HG03342 (cell line): Measurements from ENCODE around the gene CLIP2.

Source experiments
- ATAC-seq: cut with Tn5 transposase; IDR thresholded peaks from one replicate; pipeline ENCODE4 v1.9.1; 2021; ENCODE audit warnings: mild to moderate bottlenecking, moderate library complexity; ENCODE audit not compliant: unreplicated experiment

CLIP2 gene

DNA sequence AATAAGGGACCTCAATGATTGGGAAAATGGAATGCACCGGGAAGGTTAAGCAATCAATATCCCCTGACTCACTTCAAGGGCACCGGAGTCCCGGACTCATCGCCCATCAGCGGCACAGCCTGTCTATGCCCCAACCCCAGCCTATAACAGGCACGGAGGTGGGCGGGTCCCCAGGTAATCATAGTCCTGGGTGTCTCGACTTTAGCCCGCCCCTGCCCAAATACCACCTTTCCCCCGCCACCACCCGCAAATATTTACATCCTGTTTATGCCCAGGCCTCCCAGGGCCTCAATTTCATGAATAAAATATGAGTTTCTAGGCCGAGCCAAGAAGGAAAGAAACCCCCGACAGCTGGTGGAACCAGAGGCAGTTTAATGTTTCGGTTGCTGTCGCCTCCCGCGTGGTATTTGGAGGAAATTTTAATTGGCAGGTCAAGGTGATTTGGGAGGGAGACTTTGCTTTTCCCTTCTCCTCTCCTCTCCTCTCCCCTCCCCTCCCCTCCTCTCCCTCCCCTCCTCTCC lies 19.4 kb upstream of the CLIP2 start:
- no peak for ATAC-seq

DNA sequence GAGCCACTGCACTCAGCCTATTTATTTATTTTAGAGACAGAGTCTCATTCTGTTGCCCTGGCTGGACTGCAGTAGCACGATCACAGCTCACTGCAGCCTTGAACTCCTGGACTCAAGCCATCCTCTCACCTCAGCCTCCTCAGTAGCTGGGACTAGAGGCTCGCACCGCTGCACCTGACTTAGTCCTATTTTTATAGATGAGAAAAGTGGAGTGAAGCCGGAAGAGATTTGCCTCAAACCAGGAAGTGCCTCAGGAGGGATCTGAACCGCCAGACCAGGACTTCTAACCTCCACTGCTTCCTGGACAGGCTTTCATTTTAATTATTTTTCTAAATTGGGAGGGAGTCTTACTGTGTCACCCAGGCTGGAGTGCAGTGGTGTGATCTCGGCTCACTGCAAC lies 17.5 kb upstream of the CLIP2 start:
- ATAC-seq = no peak

DNA sequence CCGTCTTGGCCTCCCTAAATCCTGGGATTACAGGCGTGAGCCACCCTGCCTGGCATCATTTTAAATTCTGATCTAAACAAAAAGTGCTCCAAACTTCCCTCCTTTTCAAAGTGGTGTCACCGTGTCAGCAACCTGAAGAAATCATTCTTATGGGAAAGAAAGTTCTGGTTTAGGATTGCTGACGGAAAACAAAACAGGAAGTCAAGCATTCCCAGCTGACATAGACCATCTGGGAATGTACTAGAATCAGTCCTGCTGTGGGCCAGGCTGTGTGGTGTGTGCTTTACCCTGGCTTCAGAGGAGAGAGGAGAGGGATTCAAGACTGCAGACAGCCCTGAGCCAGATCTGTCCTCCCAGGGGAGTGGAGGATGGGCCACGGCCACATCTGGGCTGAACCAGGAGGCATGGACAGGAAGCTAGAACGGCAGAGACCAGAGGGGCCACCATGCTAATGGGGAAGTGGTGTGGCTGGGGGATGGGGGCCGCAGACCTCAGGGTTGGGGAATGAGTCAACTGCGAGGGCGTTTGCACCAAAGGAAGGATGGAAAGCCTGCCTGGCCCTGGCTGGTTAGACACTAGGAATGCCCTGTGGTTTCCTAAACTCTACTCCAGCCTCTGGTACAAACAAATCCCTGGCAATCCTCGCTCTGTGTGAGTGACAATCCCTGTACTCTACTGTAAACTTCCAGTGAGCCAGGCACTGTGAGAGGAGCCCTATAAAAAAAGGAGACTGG lies 16.7 kb upstream of the CLIP2 start:
- peak; percentile 78 for ATAC-seq

DNA sequence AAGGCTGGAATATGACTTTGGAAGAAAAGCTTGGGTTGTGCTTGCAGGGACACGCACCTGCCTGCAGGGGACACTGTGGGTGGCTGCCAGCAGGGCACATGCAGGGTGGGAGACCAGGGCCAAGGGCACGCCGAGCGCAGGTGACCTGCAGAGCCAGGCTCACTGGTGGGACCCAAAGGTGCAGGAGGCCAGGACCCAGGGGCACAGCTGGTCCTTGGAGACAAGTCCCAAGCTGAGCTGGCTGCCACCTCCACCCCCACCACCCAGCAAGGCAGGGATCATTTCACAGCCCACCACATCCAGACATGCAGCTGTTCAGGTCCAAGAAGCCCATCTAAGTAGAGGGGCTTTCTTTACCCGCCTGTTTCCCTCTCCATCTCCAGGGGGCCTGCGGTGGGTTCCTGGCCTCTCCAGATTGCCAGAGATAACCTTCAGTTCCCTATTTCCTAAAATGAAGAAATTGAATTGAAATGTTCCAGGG lies 13.8 kb upstream of the CLIP2 start:
- no peak for ATAC-seq

DNA sequence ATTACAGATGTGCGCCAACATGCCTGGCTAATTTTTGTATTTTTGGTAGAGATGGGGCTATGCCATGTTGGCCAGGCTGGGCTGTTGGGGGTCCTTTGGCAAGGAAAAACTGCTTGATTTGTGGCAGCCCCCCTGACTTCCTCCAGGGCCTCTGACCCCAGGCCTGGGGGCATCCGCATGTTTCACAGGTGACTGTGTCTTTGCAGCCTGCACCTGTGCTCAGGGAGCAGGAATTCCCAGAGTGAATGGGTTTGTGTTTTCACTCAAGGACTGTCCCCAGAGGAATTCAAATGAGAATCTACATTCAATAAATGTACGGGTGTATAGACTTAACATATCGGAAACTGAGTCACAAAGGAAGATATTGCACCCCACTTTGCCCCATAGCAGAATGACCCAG lies 11.6 kb upstream of the CLIP2 start:
- ATAC-seq = no peak

DNA sequence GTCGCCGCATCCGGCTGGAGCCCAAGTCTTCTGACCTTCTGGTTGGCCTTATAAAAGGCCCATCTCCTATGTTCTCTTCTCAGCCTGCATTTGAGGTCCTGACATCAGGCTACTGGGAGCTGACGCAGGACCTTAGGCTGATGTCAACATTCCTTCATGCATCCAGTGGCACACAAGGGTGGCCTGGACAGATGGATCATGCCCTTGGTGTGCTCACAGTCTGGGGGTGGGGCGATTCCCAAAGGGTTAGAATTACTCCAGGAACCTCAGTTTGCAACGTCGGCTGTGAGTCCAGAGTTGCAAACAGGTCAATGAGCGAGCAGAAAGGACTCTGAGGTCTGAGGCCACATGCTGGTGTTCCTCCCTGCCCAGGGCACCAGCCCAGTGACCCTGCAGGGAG lies 8.2 kb upstream of the CLIP2 start:
- ATAC-seq = no peak

DNA sequence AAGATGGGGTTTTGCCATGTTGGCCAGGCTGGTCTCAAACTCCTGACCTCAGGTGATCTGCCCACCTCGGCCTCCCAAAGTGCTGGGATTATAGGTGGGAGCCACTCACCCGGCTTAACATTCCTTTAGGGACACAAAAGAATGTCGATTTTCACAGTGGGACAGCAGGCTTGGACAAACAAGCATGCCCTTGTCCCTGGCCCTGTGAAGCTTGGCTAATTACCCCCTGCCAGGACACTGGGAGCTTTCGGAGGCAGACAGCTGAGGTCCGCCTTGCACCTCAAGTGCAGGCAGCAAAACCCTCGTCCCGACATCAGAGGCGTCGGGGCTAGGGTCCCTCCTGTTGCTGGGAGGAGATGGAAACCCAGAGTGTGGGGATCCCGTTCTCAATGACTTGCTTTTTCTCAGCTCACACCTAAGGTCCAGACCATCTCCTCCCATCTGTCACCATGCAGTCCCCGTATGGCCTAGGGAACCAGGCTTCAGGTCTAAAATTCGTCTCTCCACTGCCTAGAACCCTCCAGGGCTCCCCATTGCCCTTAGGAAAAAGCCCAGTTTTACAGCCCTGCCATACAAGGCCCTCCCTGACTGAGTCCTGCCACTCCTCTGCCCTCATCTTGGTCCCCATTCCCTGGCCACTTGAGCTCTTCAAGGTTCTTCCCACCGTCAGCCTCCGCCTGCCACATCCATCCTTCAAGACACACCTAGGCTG lies 6.3 kb upstream of the CLIP2 start:
- ATAC-seq = no peak

DNA sequence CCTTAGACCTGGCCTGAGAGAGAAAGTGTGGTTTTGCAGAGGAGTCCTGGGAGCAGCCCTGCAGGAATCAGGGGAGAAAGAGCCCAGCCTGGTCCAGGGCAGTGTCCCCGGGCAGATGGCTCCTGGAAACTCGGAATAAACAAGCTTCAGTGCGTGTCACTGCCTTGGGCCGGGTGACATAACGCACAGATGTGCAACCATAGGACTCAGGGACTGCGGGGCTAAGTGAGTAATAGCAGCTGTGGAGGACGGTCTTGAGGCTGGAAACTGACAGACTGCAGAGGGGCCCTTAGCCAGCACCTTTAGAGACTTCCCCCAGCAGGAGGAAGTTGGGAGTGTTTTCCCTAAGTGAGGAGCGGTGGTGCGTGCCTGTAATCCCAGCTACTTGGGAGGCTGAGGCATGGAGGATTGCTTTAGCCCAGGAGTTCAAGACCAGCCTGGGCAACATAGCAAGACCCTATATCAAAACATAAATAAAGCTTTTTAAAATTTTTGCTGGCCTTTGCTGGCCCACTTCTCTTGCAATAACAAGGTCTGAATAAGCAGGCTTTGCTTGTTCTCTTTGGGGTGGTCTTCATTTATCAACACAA lies 5.3 kb upstream of the CLIP2 start:
- no peak for ATAC-seq

DNA sequence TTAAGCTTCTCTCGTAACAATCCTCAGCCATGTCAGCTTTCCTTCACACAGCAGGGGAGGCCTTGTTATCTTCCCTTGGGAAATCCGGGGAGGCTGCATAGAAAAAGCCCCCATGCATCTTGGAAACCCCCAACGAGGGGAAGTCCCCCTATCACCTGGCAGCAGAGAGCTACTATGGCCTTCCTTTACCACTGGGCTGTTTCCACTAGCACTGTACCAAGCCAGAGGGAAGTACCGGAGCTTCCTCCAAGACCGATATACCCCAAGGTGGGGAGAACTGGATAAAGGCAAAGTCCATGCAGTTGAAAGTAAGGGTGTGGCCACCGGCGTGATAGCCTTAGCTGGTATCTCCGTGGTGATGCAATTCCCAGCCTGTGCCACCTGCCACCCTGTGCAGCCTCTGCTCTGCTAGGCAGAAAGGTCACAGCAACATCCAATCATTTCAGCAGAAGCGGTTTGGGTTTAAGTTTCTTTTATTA lies 4.4 kb upstream of the CLIP2 start:
- ATAC-seq = peak; percentile 48

DNA sequence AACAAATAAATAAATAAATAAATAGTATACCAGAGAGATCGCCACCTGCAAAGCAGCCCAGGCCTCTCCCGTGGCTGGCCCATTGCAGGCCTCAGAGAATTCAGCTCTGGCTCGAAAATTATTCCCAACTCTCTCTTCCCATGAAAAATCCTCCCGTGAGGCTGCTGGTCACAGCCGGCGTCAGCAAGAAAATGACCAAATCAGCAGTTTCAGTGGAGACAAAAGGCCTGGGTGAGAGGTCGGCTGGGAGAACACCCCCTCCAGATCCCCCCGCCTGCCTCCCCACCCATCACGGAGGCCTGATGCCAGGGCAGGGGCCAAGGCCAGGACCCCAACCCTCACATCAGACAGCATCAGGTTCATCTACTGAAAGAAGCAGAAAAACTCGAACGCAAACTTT lies 3.1 kb upstream of the CLIP2 start:
- ATAC-seq = no peak

DNA sequence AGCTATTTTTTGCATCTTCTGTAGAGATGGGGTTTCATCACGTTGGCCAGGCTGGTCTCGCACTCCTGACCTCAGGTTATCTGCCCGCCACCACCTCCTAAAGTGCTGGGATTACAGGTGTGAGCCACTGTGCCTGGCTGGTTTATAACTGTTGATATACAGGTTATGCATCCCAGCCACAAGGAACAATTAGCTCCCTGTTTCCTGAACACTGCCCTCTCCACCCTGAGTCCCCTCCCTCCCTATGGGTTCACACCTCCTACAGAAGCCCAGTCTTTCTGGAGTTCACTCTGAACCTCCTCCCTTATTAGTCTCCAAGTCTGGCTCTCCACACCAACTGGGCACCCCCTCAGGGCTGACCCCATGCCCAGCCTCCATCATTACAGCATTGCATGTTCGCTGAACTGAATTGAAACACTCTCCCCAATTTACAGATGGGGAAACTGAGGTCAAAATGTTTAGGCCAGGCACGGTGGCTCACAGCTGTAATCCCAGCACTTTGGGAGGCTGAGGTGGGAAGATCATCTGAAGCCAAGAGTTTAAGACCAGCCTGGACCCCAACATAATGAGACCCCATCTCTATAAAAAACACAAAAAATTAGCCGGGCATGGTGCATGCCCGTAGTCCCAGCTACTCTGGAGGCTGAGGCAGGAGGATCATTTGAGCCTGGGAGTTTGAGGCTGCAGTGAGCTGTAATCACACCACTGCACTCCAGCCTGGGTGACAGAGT lies 1.7 kb upstream of the CLIP2 start:
- ATAC-seq = no peak

DNA sequence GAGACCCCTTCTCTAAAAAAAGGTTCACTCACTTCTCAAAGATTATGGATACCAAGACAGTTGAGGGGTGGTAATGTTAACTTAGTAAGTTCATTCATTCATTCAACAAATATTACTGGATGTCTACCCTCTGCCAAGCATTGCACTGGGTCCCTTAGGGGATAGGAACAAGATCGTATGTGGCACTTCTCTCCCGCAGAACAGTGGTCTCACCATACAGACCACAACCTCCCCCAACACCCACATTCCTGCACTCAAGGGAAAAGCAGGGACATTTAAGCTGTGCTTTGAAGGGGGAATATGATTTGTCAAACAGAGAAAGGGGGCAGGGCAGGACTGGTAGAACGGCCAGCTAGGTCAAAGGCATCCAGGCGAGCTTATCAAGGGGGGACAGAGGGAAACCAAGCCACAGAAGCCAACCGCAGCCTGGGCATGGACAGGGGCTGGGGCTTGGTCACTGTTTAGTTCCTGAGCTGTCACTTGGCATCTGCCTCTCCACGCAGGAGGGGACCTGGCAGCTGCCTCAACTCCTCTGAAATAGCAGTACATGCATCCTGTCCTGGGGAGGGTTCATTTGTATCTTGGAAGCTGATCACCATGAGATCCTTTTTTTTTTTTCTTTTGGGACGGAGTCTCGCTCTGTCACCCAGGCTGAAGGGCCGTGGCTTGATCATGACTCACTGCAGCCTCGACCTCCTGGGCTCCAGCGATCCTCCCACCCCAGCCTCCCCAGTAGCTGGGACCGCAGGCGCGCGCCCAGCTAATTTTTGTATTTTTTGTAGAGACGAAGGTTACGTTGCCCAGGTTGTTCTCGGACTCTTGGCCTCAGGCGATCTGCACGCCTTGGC lies 949 bp upstream of the CLIP2 start:
- ATAC-seq = no peak

DNA sequence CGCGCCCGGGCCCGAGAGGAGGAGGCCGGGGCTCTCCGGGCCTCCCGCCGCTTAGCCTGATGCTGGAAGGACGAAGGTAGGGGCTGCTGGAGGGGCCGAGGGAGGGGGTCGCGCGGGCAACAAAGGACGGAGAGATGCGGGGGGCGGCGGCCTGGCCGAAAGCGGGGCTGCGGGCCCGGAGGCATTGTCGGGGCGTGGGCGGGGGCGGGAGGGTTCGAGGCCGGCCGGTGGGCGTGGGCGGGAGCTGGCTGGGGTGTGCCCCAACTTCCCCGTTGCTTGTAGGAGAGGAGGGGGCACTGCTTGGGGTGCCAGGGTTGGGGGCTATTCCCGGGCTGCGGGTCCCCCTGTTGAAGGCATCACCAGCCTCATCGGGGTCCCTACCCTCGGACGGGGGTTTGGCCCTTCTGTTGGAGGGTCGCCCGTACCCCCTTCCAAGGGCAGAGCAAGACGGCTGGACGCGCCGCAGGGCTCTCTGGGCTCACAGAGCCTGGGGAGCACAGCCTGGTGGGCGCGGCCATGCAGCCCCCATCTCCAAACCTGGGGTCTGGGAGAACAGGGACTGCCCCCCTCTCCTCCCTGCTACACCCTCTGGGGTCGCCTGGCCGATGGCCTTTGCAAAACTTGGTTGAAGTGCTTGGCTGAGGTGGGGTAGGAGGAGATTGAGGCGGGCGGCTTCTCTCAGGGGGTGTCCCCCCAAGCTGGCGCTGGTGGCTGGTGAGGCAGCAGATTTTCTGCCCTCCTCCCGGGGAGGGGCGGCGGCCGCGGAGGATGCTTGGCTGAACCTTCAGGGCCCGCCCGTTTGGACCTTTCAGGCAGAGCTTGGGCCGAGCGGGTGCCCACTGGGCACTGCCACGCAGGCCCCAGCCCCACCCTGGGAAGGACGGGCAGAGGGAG lies 699 bp downstream of the CLIP2 start:
- no peak for ATAC-seq

DNA sequence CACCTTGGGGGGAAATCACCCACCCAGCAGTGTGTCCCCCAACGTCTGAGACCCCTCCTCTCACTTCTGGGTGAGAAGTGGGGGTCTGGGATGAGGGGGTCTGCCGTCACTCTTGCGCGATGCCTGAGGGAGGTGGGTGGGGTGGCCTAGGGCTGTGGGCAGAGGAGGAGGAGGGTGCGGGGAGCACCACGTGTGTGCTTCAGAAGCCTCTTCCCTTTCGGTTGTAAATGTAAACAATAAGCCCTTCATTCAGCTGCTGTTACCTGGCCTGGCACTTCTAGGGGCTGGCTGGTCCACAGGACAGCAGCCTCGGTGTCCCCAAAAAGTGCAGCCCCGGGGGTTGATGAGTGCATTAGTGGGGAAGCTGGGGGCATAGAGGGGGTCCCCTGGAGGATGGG lies 1.3 kb downstream of the CLIP2 start:
- no peak for ATAC-seq

DNA sequence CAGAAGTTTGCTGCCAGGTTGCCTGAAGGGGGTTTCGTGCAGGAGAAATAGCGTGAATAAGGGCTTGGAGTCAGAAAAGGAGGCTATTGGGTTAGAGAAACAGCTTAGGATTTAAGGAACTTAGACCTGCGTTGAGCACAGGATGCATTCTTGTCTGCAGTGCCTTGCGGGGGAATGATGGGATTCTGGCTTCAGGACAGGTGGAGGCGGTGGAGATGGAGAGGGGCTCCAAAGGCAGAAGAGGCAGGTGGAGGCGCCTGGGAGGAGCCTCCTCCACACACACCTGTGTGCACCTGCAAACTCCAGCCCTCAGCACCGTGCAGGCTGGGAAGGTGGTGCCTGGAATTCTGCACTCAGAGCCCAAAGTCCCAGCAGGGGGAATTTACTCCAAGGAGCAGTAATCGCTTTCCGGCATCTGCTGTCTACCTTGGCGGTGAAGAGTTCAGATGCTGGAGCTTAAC lies 1.8 kb downstream of the CLIP2 start:
- no peak for ATAC-seq

DNA sequence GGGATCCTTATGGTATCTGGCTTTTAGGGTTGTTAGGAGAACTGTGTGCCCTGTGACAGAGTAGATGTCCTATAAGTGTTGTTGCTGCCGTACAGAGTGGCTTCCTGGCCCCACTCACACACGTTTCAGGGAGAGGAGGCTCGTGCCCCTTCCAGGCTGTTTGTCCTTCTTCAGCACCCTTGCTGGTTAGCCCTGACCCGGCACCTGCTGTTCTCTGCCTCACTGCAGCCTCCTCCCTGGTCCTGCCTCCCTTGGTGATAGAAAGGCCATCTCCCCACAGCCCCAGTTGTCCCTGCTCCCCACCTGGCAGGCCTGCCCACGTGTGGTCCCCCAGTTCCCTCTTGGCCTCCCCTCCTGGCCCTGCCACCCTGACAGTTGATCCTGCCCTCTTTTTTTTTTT lies 2.3 kb downstream of the CLIP2 start:
- ATAC-seq = no peak

DNA sequence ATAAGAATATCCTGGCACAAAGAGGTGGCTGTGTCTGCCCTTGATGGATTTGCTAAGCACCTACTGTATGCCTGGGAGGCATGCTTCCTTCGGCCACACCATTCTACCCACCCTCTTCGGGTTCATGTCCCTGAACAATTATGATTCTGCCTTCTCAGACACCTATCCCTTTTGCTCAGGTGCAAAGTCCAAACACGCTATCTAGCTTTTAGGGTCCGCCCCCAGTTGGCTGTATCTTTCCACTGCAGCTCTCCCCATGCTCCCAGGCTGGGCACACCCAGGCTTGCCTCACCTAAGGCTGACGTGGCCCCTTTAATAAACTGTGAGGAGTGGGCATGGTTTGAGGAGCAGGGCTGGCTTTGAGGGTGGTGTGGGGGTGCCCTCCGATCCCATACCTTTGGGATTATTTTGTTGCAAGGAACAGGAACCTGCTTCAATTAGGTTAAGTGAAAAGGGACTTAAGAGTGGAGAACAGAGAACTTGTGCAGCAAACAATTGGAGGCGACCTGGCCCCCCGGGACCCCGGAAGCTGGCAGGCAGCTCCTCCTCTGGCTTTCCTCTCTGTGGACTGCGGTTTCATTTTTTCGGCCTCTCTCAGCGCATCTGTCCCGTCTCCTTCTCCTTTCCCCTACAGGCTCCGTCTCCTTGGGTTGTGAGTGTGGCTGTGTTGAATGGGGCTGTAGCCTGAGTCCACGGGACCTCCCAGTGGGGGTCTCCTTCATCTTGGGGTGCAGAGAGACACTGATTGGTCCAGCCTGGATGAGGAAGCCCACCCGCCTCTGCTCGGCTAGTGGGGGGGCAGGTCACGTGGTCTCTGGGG lies 3.8 kb downstream of the CLIP2 start:
- ATAC-seq = no peak

DNA sequence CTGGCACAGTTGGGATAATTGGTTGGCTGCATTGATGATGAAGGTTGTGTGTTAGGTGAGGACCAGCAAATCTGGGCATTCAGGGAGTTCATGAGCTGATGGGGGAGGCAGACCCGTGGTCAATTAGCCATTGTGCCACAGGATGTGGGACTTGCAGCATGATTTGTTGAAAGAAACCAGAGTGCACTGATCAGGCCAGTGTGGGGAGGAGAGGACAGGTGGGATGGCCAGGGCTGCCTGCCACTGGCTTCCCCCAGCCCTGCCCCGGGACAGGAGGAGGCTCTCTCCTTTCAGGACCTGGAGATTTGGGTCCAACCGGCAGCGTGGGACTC lies 4.3 kb downstream of the CLIP2 start:
- no peak for ATAC-seq
